Mononuclear cell (primary cell): ENCODE results near the gene CYP2C8. TPM values are rescaled to one million over a fixed set of nuclear protein-coding genes. Genes with fewer than 3 reads are reported as not detected.
"Not testable (repeated sequence)": the region's sequence is repeated elsewhere in the genome, so short reads cannot be mapped to it uniquely, and the experiment has no call there.

Experiments
- H3K27me3 ChIP-seq: 2 replicates; pipeline ENCODE4 v1.6.0; 2011; ENCODE audit warnings: low read length, control low read depth; ENCODE audit not compliant: insufficient read depth
- H3K4me1 ChIP-seq: 2 replicates; pipeline ENCODE4 v1.5.1; 2011; ENCODE audit warnings: mild to moderate bottlenecking, low read length, control low read depth; ENCODE audit not compliant: insufficient read depth
- H3K4me3 ChIP-seq: 2 replicates; pipeline ENCODE4 v1.5.1; 2011; ENCODE audit warnings: mild to moderate bottlenecking, low read length, moderate library complexity
- H3K9me3 ChIP-seq: 2 replicates; pipeline ENCODE4 v1.5.1; 2011; ENCODE audit warnings: low read depth, mild to moderate bottlenecking, control low read depth, low read length
- total RNA-seq: library from RNA; depleted of rRNA; stranded (reverse); fragments of >200 nt; gene quantifications from one replicate; pipeline ENCODE4 v1.2.3, GENCODE V29; 2012

Gene CYP2C8
- total RNA-seq = 0.10 TPM

- no peaks in the 10 kb centered on the region for H3K9me3 ChIP-seq
Observed at GRCh38 chr10:95069286-95069685, at the start of gene CYP2C8. Gene CYP2C8, minus strand, starts transcription at chr10:95069497. Its CDS starts 95 bp downstream, at chr10:95069402.

GRCh38 chr10:95116869-95117269 is 47.6 kb upstream of the CYP2C8 start:
- Histone ChIP-seq H3K4me1 (no peaks in the 10 kb centered on the region), H3K4me3 (no peak overlapping the region), H3K9me3 (peaks cover 6% of the 10 kb centered on the region), H3K27me3 (no peaks in the 10 kb centered on the region)

More at GRCh38 chr10:95069286-95069685, at the start of gene CYP2C8:
- H3K4me1 ChIP-seq = no peaks in the 10 kb centered on the region
- H3K27me3 ChIP-seq = no peaks in the 10 kb centered on the region
- no peak within 1 kb of the TSS for H3K4me3 ChIP-seq

GRCh38 chr10:95110823-95111222 is 41.5 kb upstream of the CYP2C8 start:
- H3K9me3 ChIP-seq, H3K27me3 ChIP-seq, H3K4me3 ChIP-seq, H3K4me1 ChIP-seq: not testable (repeated sequence)

GRCh38 chr10:95097805-95098204 is 28.5 kb upstream of the CYP2C8 start:
- no peak overlapping the region for H3K4me3 ChIP-seq
- no peaks in the 10 kb centered on the region for H3K4me1 ChIP-seq
- no peaks in the 10 kb centered on the region for H3K9me3 ChIP-seq
- H3K27me3 ChIP-seq = no peaks in the 10 kb centered on the region

GRCh38 chr10:95096143-95096542 is 26.8 kb upstream of the CYP2C8 start:
- Histone ChIP-seq H3K4me1 (no peaks in the 10 kb centered on the region), H3K9me3 (no peaks in the 10 kb centered on the region), H3K4me3 (no peak overlapping the region), H3K27me3 (no peaks in the 10 kb centered on the region)

DNA sequence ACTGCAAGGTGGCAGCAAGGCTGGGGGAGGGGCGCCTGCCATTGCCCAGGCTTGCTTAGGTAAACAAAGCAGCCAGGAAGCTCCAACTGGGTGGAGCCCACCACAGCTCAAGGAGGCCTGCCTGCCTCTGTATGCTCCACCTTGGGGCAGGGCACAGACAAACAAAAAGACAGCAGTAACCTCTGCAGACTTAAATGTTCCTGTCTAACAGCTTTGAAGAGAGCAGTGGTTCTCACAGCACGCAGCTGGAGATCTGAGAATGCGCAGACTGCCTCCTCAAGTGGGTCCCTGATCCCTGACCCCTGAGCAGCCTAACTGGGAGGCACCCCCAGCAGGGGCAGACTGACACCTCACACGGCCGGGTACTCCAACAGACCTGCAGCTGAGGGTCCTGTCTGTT is 10.3 kb upstream of the CYP2C8 start:
- not testable (repeated sequence) for H3K27me3 ChIP-seq, H3K9me3 ChIP-seq, H3K4me1 ChIP-seq, H3K4me3 ChIP-seq

GRCh38 chr10:95077556-95077955 is 8.3 kb upstream of the CYP2C8 start:
- no peak overlapping the region for H3K4me3 ChIP-seq
- H3K27me3 ChIP-seq = no peaks in the 10 kb centered on the region
- H3K9me3 ChIP-seq = no peaks in the 10 kb centered on the region
- no peaks in the 10 kb centered on the region for H3K4me1 ChIP-seq

DNA sequence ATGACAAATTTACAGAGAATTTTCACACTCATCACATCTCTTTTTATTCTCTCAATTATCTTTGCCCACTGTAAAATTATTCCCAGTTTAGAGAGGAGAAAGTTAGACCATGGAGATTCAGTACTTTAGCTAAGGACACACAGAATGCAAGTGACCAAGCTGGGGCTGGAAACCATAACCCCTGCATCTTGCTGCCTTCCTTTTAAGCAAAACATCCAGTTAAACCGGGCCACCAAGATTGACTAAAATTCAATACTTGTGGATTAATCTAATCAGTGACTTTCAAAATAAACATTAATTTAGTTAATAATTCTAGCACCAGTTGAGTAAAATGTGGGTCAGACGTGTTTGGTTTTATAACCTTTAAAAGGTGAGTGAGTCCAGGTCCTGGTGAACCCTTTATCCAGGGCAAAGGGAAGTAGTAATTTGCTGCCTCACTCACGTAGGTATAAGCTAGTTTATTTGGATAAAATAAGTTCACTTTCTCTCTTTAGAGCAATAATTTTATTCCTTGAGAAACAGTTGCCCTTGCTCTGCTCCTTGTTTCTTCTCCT is 1.9 kb upstream of the CYP2C8 start:
- H3K9me3 ChIP-seq = no peaks in the 10 kb centered on the region
- H3K27me3 ChIP-seq = no peaks in the 10 kb centered on the region
- no peak overlapping the region for H3K4me3 ChIP-seq
- no peaks in the 10 kb centered on the region for H3K4me1 ChIP-seq

- H3K9me3 ChIP-seq, H3K27me3 ChIP-seq, H3K4me1 ChIP-seq, H3K4me3 ChIP-seq: not testable (repeated sequence)
Observed at GRCh38 chr10:95064125-95064524, 5.2 kb downstream of the CYP2C8 start.

- Histone ChIP-seq H3K4me3 (no peak overlapping the region), H3K9me3 (no peaks in the 10 kb centered on the region), H3K27me3 (no peaks in the 10 kb centered on the region), H3K4me1 (no peaks in the 10 kb centered on the region)
Observed at GRCh38 chr10:95056744-95057363, 12.4 kb downstream of the CYP2C8 start.

DNA sequence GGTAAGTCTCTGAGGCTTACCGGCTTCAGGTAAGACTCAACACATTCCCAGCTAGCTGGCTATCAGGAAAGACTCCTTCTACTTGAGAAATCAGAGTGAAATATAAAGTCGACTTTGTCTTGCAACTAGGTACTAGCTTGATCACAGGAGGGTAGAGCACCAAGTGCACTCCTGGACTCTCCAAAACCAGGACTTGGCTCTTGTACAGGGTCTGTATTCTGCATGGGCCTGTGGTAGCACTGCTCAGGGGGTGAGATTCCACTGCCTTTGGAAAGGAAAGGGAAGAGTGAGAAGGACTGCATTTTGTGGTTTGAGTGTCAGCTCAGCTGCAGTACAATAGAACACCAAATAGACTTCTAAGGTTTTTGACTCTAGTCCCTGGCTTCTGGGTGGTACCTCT is 19.4 kb downstream of the CYP2C8 start:
- Histone ChIP-seq H3K4me1 (no peaks in the 10 kb centered on the region), H3K27me3 (no peaks in the 10 kb centered on the region), H3K4me3 (no peak overlapping the region), H3K9me3 (no peaks in the 10 kb centered on the region)

- Histone ChIP-seq H3K4me3 (no peak overlapping the region), H3K4me1 (no peaks in the 10 kb centered on the region), H3K27me3 (no peaks in the 10 kb centered on the region), H3K9me3 (no peaks in the 10 kb centered on the region)
Observed at GRCh38 chr10:95048206-95048605, 21.1 kb downstream of the CYP2C8 start.

GRCh38 chr10:95039281-95039680 is 30.0 kb downstream of the CYP2C8 start:
- Histone ChIP-seq H3K27me3 (no peaks in the 10 kb centered on the region), H3K4me3 (no peak overlapping the region), H3K4me1 (no peaks in the 10 kb centered on the region), H3K9me3 (no peaks in the 10 kb centered on the region)

DNA sequence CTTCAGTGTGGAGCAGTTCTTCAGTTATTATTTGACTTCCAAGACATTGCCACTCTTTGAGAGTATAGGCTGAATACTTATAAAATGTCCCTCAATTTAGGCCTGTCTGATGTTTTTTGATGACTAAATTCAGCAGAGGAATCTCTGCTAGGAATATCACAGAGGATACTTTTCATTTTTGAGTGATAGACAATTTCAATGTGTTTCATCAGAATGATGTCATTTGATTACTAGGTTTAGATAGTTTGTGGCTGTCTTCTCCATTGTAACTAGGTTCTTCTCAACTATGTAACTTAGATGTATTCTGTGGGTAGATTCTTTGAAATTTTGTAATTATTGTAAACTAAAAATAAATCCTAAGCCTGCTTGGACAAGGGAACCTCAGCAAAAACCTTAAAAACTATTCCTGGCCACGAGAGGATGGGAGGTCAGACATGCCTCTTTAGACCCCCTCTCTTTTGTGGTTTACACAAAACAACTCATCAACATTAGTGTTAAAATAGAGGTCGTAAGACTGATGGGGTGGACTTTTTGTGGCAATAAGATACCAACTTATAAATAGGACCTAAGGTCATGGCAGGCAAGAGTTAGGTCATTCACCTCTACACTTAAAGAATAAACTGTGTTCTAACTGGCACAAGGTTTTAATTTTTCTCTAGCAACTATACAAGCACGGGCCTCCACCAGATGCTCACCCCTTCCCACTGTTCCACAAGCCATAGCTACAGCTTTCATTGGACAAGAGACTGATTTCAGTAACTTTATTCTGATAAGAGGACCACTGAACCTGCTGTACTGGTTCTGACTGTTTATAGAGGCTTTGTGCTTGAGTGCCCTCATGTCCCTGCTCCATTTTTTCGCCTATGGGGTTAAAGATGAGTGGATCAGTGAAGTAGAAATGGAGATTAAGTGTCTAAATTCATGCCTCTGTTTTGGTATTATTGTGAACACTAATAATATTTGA is 33.7 kb downstream of the CYP2C8 start:
- Histone ChIP-seq H3K9me3 (no peaks in the 10 kb centered on the region), H3K27me3 (no peaks in the 10 kb centered on the region), H3K4me1 (no peaks in the 10 kb centered on the region), H3K4me3 (no peak overlapping the region)

DNA sequence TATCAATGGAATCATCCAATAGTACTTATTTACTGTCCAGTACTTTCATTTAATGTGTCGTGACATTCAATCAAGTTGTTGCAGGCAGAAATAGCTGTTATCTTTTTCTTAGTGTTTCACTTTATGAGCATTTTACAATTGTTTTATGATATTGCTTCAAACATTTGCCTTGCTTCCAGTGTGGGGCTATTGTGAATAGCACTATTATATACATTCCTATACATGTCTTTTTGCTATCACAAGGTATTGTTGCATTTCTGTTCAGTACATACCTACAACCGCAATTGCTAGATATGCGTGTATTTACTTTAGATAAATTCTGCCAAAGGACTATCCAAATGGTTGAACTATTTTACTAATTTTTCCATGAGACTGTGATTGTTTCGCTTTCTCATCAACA is 34.9 kb downstream of the CYP2C8 start:
- no peaks in the 10 kb centered on the region for H3K4me1 ChIP-seq
- H3K4me3 ChIP-seq = no peak overlapping the region
- H3K9me3 ChIP-seq = no peaks in the 10 kb centered on the region
- H3K27me3 ChIP-seq = no peaks in the 10 kb centered on the region
